Neural progenitor cell (in vitro differentiated cells): ENCODE results near the gene SPATA16. TPM values are rescaled to one million over a fixed set of nuclear protein-coding genes. Genes with fewer than 3 reads are reported as not detected.

ENCODE experiments used
- DNase-seq: peaks from one replicate; pipeline ENCODE4 v3.0.0-alpha.2; 2016; ENCODE audit warnings: low spot score
- H2AFZ ChIP-seq: fragments of 200-600 bp; sonication (generic); replicated peaks from 2 replicates; pipeline ENCODE4 v1.6.1; 2016; ENCODE audit warnings: antibody characterized with exemption
- H3F3A ChIP-seq: fragments of 200-600 bp; sonication (generic); 2 replicates; pipeline ENCODE4 v1.6.1; 2016; ENCODE audit warnings: antibody characterized with exemption, low read depth
- H3K27ac ChIP-seq: fragments of 200-600 bp; sonication (generic); 2 replicates; pipeline ENCODE4 v1.5.1; 2016; ENCODE audit warnings: mild to moderate bottlenecking
- H3K27me3 ChIP-seq: fragments of 200-600 bp; sonication (generic); 2 replicates; pipeline ENCODE4 v1.6.1; 2016; ENCODE audit warnings: mild to moderate bottlenecking, moderate library complexity
- H3K36me3 ChIP-seq: fragments of 200-600 bp; sonication (generic); 2 replicates; pipeline ENCODE4 v1.5.1; 2016
- H3K4me1 ChIP-seq: fragments of 200-600 bp; sonication (generic); 2 replicates; pipeline ENCODE4 v1.6.1; 2016; ENCODE audit warnings: mixed run types
- H3K4me2 ChIP-seq: fragments of 200-600 bp; sonication (generic); 2 replicates; pipeline ENCODE4 v1.6.1; 2016
- H3K4me3 ChIP-seq: fragments of 200-600 bp; sonication (generic); 2 replicates; pipeline ENCODE4 v1.5.1; 2016
- H3K79me2 ChIP-seq: fragments of 200-600 bp; sonication (generic); 2 replicates; pipeline ENCODE4 v1.6.1; 2016; ENCODE audit warnings: low read depth
- H3K9ac ChIP-seq: fragments of 200-600 bp; sonication (generic); 2 replicates; pipeline ENCODE4 v1.6.1; 2016
- H3K9me3 ChIP-seq: fragments of 200-600 bp; sonication (generic); 2 replicates; pipeline ENCODE4 v1.5.1; 2016; ENCODE audit warnings: low read depth
- H4K20me1 ChIP-seq: fragments of 200-600 bp; sonication (generic); 2 replicates; pipeline ENCODE4 v1.6.1; 2016; ENCODE audit warnings: low read depth
- H3K27ac Mint-ChIP-seq: 3 replicates; pipeline ENCODE4 v1.8.0; 2021; ENCODE audit warnings: mixed read lengths
- H3K27me3 Mint-ChIP-seq: 2 replicates; pipeline ENCODE4 v1.8.0; 2022; ENCODE audit warnings: low read depth, mild to moderate bottlenecking, inconsistent platforms, moderate library complexity, mixed read lengths; ENCODE audit not compliant: insufficient read depth
- H3K36me3 Mint-ChIP-seq: 3 replicates; pipeline ENCODE4 v1.8.0; 2021; ENCODE audit warnings: mixed read lengths
- H3K4me1 Mint-ChIP-seq: 3 replicates; pipeline ENCODE4 v1.8.0; 2021; ENCODE audit warnings: mixed read lengths
- H3K4me3 Mint-ChIP-seq: 3 replicates; pipeline ENCODE4 v1.8.0; 2021; ENCODE audit warnings: mild to moderate bottlenecking, moderate library complexity, mixed read lengths
- H3K9me3 Mint-ChIP-seq: 3 replicates; pipeline ENCODE4 v1.8.0; 2020; ENCODE audit warnings: mixed read lengths
- CTCF ChIP-seq: fragments of 200-600 bp; sonication (generic); IDR thresholded peaks from 2 replicates; pipeline ENCODE4 v1.5.1; 2017; ENCODE audit warnings: antibody characterized with exemption, mild to moderate bottlenecking
- EZH2 ChIP-seq: fragments of 200-600 bp; sonication (generic); IDR thresholded peaks from 2 replicates; pipeline ENCODE4 v1.6.1; 2017; ENCODE audit warnings: antibody characterized with exemption, mild to moderate bottlenecking, moderate library complexity
- EZH2phosphoT487 ChIP-seq: fragments of 200-600 bp; sonication (generic); IDR thresholded peaks from 2 replicates; pipeline ENCODE4 v1.6.1; 2017; ENCODE audit warnings: antibody characterized with exemption
- total RNA-seq: library from RNA; depleted of rRNA; stranded (reverse); fragments of >200 nt; gene quantifications from 2 replicates; pipeline ENCODE4 v1.2.3, GENCODE V29; 2015; ENCODE audit warnings: low replicate concordance

The SPATA16 gene
- total RNA-seq, 1 donor from 2014 or later, result not detected

GRCh38 chr3:172984914-172985313, 156.1 kb downstream of the SPATA16 start:
- Histone ChIP-seq H3K4me3 (no peak overlapping the region), H4K20me1 (no peaks in the 10 kb centered on the region), H3K9ac (no peak overlapping the region), H3K27ac (no peak overlapping the region), H3K79me2 (no peaks in the 10 kb centered on the region), H3F3A (no peaks in the 10 kb centered on the region), H3K4me1 (no peaks in the 10 kb centered on the region), H3K4me2 (no peak overlapping the region), H3K9me3 (no peaks in the 10 kb centered on the region), H3K36me3 (no peaks in the 10 kb centered on the region), H3K27me3 (no peaks in the 10 kb centered on the region), H2AFZ (no peak overlapping the region)
- no peak for TF ChIP-seq EZH2
- TF ChIP-seq EZH2phosphoT487, result no peak
- TF ChIP-seq CTCF, result no peak
- Mint-ChIP-seq H3K4me3 (no peak overlapping the region), H3K9me3 (no peaks in the 10 kb centered on the region), H3K36me3 (no peaks in the 10 kb centered on the region), H3K4me1 (no peaks in the 10 kb centered on the region), H3K27me3 (no peaks in the 10 kb centered on the region), H3K27ac (no peak overlapping the region)
- no peak for DNase-seq

- H3K9ac ChIP-seq, result no peak overlapping the region
- H3K27ac ChIP-seq, result no peak overlapping the region
- H2AFZ ChIP-seq, result no peak overlapping the region
- Mint-ChIP-seq H3K4me1 (no peaks in the 10 kb centered on the region), H3K27me3 (no peaks in the 10 kb centered on the region), H3K4me3 (no peak overlapping the region), H3K9me3 (no peaks in the 10 kb centered on the region), H3K36me3 (no peaks in the 10 kb centered on the region), H3K27ac (no peak overlapping the region)
- no peak overlapping the region for H3K4me2 ChIP-seq
- no peak for TF ChIP-seq EZH2phosphoT487
- peak; percentile 23 for TF ChIP-seq CTCF
- no peak for TF ChIP-seq EZH2
- H3K79me2 ChIP-seq, result no peaks in the 10 kb centered on the region
- H3K9me3 ChIP-seq, result no peaks in the 10 kb centered on the region
- H3K4me1 ChIP-seq, result no peaks in the 10 kb centered on the region
- H3K27me3 ChIP-seq, result no peaks in the 10 kb centered on the region
- no peaks in the 10 kb centered on the region for H4K20me1 ChIP-seq
- no peak for DNase-seq
- no peaks in the 10 kb centered on the region for H3K36me3 ChIP-seq
- H3F3A ChIP-seq, result no peaks in the 10 kb centered on the region
- no peak overlapping the region for H3K4me3 ChIP-seq
Measured at GRCh38 chr3:172982736-172983364, 158.2 kb downstream of the SPATA16 start.

- no peaks in the 10 kb centered on the region for H3K79me2 ChIP-seq
- H3K4me3 ChIP-seq, result no peak overlapping the region
- no peak for DNase-seq
- H3K4me3 Mint-ChIP-seq, result no peak overlapping the region
- H3K9me3 ChIP-seq, result no peaks in the 10 kb centered on the region
- H4K20me1 ChIP-seq, result no peaks in the 10 kb centered on the region
- H3K4me2 ChIP-seq, result no peak overlapping the region
- TF ChIP-seq EZH2 (no peak), CTCF (no peak), EZH2phosphoT487 (no peak)
- no peaks in the 10 kb centered on the region for H3F3A ChIP-seq
- H3K27ac Mint-ChIP-seq, result no peak overlapping the region
- no peak overlapping the region for H3K9ac ChIP-seq
- H3K4me1 Mint-ChIP-seq, result no peaks in the 10 kb centered on the region
- H3K36me3 ChIP-seq, result no peaks in the 10 kb centered on the region
- H3K4me1 ChIP-seq, result no peaks in the 10 kb centered on the region
- H3K9me3 Mint-ChIP-seq, result no peaks in the 10 kb centered on the region
- no peaks in the 10 kb centered on the region for H3K36me3 Mint-ChIP-seq
- H2AFZ ChIP-seq, result no peak overlapping the region
- no peak overlapping the region for H3K27ac ChIP-seq
- H3K27me3 ChIP-seq, result no peaks in the 10 kb centered on the region
- no peaks in the 10 kb centered on the region for H3K27me3 Mint-ChIP-seq
Measured at GRCh38 chr3:172981407-172981983, 159.5 kb downstream of the SPATA16 start.
